Frontal cortex (tissue), 4 donors: Measurements from ENCODE around the gene GRIP2. TPM values are rescaled to one million over a fixed set of nuclear protein-coding genes. Genes with fewer than 3 reads are reported as not detected.
A peak's percentile ranks its signal among the peaks of the same experiment; 100 is the strongest.

ENCODE experiments used
- DNase-seq, 2 donors: peaks; one replicate each; pipeline ENCODE4 v3.0.0; 2012; ENCODE audit warnings: low spot score in 2 of 2
- FAIRE-seq: peaks from 2 replicates; lab custom pipeline; 2012; peaks lifted over from hg19 to GRCh38; lab: Jason Lieb, UNC
- total RNA-seq: library from RNA; depleted of rRNA; stranded (reverse); fragments of >200 nt; gene quantifications from one replicate; pipeline ENCODE4 v1.2.3, GENCODE V29; 2014
- donor health status: control.
- donor health status: control.
- donor health status: control.

Gene GRIP2
- total RNA-seq, 1 donor from 2014 or later: 8.2 TPM

GRCh38 chr3:14459787-14460186 lies 80.4 kb downstream of the GRIP2 start:
- no peak for DNase-seq
- FAIRE-seq: no peak

- FAIRE-seq (no peak), DNase-seq (no peak)
These were observed 80.8 kb downstream of the GRIP2 start for GRCh38 chr3:14459384-14459783.

- FAIRE-seq: no peak
- no peak for DNase-seq
These were observed 81.5 kb downstream of the GRIP2 start for GRCh38 chr3:14458434-14459275.

GRCh38 chr3:14457999-14458398 lies 82.1 kb downstream of the GRIP2 start:
- DNase-seq (no peak), FAIRE-seq (no peak)

- DNase-seq: no peak
- no peak for FAIRE-seq
These were observed 82.7 kb downstream of the GRIP2 start for GRCh38 chr3:14457481-14457880.

- no peak for FAIRE-seq
These were observed 83.3 kb downstream of the GRIP2 start for GRCh38 chr3:14456794-14457193.

DNA sequence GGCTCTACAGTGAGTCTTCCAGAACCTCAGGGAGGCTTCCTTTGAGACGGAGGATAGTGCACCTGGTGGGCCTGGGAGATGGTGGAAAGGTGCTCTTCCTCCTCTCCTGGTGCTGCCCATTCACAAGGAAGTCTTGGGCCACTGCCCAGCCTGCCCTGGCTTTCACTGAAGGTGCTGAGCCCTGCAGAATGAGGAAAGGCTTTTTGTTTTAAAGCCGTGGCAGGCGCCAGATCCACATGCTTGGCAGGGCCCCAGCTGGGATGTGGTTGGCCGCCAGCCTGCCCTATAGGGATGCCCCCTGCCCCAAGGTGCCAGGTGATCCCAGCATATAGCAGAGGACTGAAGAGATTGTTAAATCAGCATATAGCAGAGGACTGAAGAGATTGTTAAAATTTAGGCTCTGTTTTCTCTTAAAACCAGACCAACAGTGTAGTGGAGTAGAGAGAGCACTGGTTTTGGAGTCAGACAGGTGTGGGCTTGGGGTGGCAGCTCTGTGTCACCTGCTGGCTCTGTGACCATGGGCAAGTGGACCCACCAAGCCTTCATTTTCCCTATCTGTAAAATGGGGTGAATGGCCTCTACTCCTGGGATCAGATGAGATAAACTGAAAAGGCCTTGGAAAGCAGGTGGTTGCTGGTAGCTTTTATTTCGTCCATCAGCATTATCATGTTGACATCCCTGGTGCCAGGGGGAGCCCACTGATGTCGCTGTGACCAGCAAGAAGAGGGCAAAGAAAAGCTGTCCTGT lies 84.4 kb downstream of the GRIP2 start:
- DNase-seq (no peak), FAIRE-seq (no peak)

More at GRCh38 chr3:14456794-14457193, 83.3 kb downstream of the GRIP2 start:
- DNase-seq: no peak

DNA sequence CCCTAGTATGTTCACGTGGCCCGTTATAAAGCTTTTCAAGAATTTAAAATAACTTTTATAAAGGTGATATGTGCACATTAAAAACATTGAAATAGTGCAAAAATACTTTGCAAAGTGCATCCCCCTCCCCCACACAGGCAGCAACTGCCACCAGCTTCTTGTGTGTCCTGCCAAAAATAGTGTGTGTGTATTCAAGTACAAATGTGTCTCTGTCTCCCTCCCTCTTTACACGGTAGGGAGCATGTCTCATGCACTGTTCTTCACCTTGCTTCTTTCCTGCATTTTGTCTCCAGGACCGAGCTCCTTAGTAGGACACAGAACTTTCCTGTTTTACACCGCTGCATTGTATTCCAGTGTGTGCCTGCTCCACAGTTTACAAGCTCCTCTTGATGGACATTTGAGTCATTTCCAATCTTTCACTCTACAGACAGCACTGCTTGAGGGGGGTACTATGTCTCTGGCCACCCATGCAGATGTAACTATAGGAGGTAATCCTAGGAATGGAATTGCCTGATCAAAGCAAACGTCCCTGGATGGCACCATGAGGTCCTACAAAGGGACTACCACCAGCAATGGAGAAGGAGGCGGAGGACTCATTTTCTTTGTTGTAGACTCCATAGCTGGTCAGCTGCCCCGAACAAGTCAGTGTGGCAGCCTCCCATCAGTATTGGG lies 85.4 kb downstream of the GRIP2 start:
- FAIRE-seq (no peak), DNase-seq (no peak)

DNA sequence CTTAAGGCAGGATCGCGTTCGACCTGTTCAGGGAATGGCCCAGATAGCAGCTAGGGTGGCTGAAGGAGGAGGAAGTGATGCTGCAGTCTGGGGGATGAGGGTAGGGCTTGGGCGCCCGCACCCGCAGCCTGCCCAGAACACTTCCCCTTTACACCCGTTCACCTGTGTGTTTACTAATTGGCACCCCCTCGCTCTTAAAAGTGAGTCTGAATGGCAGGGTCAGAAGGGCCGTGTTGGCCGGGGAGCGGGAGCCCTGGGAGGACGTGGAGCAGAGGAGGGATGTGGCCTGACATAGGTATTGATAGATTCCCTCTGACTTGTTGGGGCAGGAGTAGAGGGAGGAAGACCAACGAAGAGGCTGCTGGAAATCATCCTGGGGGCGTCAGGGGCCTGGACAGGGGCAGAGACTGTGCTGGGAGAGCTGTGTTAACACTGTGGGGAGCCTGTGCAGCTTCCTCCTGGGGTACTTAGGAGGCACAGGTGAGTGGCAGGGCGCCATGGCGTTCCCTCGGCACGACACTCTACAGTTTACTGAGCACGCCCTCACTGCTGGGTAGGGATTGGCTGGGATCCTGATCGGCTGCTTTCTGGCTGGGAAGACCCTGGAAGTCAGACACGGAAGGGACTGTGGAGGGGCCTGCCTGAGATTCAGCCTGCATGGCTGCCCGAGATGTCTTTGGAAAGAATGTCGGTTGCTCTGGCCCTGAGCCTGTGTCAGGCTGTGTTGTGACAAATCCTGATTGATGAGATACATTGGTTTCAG lies 86.1 kb downstream of the GRIP2 start:
- FAIRE-seq (no peak), DNase-seq (no peak)

DNA sequence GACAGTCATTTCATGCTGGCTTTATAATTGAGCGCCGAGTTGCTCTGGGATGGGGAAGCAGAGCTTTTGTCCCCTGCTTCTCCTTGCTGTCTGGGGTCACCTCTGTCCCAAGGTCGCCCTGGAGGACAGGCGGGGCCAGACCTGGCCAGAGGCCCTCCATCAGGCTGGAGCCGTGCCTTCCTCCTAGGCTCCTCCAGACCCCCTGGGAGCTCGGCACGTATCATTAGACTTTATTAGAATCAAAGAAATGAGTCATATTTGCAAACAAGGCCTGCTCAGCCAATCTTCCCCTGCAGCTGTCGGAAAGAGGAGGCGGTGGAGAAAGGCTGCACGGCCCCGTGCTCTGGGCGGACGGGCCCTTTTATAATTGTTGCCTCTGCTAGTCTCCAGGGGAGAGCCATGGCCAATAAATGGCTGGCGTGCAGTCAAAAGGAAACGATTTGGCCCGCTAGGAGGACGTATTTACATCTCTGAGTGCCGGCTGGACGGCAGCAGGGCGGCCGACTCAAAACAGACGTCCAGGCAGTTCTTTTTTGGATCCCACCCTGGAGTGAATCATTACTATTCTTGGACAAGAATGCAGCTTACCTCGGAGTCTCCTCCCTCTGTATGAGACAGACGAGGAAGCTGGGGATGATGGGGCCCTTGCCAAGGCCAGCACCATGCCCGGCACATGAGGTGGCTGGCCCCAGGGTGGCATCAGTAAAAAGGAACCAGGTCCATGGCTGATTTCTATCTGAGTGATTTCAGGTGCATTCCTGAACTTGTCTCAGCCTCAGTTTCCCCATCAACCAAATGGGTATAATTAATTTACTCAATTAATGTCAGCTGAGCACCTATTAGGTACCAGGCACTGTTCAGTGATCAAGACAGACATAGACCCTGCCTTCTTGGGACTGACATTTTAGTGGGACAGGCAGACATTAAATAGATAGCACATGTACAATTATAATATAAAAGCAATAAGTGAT lies 87.1 kb downstream of the GRIP2 start:
- FAIRE-seq: no peak

GRCh38 chr3:14451844-14452739 lies 88.0 kb downstream of the GRIP2 start:
- FAIRE-seq: no peak

More for the DNA sequence above, 87.1 kb downstream of the GRIP2 start:
- DNase-seq: peak; percentile 43 to 71

GRCh38 chr3:14450922-14451606 lies 89.1 kb downstream of the GRIP2 start:
- FAIRE-seq (no peak), DNase-seq (no peak)

More at GRCh38 chr3:14451844-14452739, 88.0 kb downstream of the GRIP2 start:
- no peak for DNase-seq

- DNase-seq (no peak), FAIRE-seq (no peak)
These were observed 89.6 kb downstream of the GRIP2 start for GRCh38 chr3:14450506-14450905.

DNA sequence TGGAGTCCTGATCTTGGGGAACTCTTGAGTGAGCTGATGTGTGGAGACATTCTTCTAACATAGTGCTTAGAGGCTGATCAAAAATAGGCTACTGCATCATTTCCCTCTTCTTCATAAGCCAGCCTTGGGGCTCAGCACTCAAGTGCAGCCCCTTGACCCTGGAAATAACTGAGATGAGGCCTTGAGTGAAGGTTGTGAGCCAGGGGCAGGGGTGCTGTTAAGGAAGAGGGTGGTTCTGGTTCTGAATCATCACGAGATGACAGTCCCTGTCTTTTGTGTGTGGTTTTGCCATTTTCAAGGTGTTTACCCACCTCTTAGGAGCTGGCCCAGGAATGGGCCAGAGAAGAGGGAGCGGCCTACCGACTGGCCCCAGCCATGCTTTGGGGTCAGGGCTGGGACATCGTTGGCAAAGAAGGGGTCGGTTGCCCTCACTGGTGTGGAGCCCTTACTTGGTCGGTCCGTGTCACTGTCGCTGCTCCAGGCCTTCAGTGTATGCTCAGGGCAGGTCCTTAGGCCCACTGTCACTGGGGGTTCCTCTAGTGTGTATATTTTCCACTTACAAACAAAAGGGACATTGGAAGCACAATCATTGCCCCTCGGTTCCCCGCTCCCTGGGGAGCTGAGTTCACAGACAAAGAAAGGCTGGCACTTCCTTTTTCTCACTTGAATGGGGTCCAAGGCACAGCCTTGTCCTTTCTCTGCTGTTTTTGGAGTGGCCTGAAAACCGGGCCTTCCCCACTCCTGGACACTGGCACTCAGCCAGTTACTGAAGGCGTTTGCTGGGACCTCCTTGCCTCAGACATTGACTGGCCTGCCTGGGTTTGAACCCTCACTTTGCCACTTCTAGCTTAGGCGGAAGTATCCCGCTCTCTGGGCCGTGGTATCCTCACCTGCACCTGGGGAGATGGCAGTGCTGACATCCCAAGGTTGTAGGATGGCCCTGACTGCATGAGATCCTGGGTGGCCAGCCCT lies 91.1 kb downstream of the GRIP2 start:
- DNase-seq (no peak), FAIRE-seq (no peak)

DNA sequence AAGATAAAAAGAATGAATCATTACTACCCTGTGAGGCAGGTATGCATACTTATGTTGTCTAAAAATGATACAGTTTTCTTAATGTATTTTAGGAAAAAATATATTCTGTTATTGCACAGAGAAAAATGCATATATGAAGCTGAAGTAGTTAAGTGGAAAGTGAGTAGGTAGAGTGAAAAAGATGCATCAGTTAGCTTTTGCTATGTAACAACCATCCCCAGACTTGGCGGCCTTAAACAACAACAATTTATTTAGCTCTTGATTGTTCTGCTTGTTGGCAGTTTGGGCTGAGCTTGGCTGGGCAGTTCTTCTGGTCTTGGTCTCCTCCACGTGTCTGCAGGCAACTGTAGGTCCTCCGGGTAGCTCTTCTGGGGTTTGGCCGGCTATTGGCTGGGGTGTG lies 92.1 kb downstream of the GRIP2 start:
- no peak for FAIRE-seq

GRCh38 chr3:14446988-14447570 lies 93.1 kb downstream of the GRIP2 start:
- DNase-seq (no peak), FAIRE-seq (no peak)

More for the DNA sequence above, 92.1 kb downstream of the GRIP2 start:
- no peak for DNase-seq
